K562 (cell line): ENCODE measurements around the gene ST6GAL1. TPM values are rescaled to one million over a fixed set of nuclear protein-coding genes. Genes with fewer than 3 reads are reported as not detected.

Experiments
- ATAC-seq: fragments of 200-7000 bp; cut with Tn5 transposase; 3 replicates; pipeline ENCODE4 v1.9.1; 2020; ENCODE audit warnings: moderate library complexity
- BruUV-seq: library from RNA; stranded (reverse); fragments of 400-500 nt; replicated peaks from 2 replicates; lab custom pipeline; 2021; lab: Mats Ljungman, UMichigan
- CTCF ChIA-PET: fragments of 300-600 bp; formaldehyde crosslinking; extraction: SDS; loops from one replicate; lab custom pipeline; 2021; ENCODE audit warnings: low intra/inter-chr PET ratio; lab: Yijun Ruan, JAX
- POLR2A ChIA-PET: fragments of 300-600, 350-650 bp; sonication (Branson Sonifier 250); formaldehyde crosslinking; extraction: SDS; loops from one replicate; lab custom pipeline; 2021; ENCODE audit warnings: antibody characterized with exemption, inconsistent platforms; lab: Yijun Ruan, JAX
- DNase-seq, 4 experiments: peaks; one replicate each; pipeline versions ENCODE4 v3.0.0 to v3.0.0-alpha.2; 2011 to 2018; ENCODE audit warnings: low spot score in 3 of 4, mixed read lengths in 3 of 4; ENCODE audit errors: extremely low read depth in 1 of 4
- FAIRE-seq: peaks from 2 replicates; lab custom pipeline; 2011; peaks lifted over from hg19 to GRCh38; lab: Jason Lieb, UNC
- H2AFZ ChIP-seq: 2 replicates; pipeline ENCODE4 v1.6.0; 2011; ENCODE audit warnings: low read depth, low read length, control low read depth, inconsistent platforms
- H3K27ac ChIP-seq: fragments of 200-600 bp; 3 replicates; pipeline ENCODE4 v1.8.0; 2011; ENCODE audit warnings: low read depth, mild to moderate bottlenecking, control low read depth, inconsistent platforms, low read length, moderate library complexity, mixed read lengths; ENCODE audit errors: extremely low read depth
- H3K27me3 ChIP-seq, 2 experiments: fragments of 300-600 bp in 1 of 2; 2 replicates in 1 of 2; 3 replicates in 1 of 2; pipeline versions ENCODE4 v1.6.0 to v1.8.0; 2011; ENCODE audit warnings: inconsistent platforms in 2 of 2, low read length in 2 of 2, mild to moderate bottlenecking in 1 of 2, mixed read lengths in 1 of 2, moderate library complexity in 1 of 2; ENCODE audit not compliant: control insufficient read depth in 2 of 2, insufficient read depth in 2 of 2
- H3K36me3 ChIP-seq: fragments of 300-600 bp; 3 replicates; pipeline ENCODE4 v1.8.0; 2011; ENCODE audit warnings: mild to moderate bottlenecking, low read length, inconsistent platforms; ENCODE audit not compliant: control insufficient read depth, insufficient read depth
- H3K4me1 ChIP-seq, 2 experiments: fragments of 200-600 bp in 1 of 2; replicated peaks in 1 of 2; 2 replicates in 1 of 2; 3 replicates in 1 of 2; pipeline versions ENCODE4 v1.5.1 to v1.8.0; 2011; ENCODE audit warnings: inconsistent platforms in 2 of 2, low read length in 2 of 2, mild to moderate bottlenecking in 1 of 2, mixed read lengths in 1 of 2, moderate library complexity in 1 of 2; ENCODE audit not compliant: control insufficient read depth in 2 of 2, insufficient read depth in 2 of 2
- H3K4me2 ChIP-seq: 2 replicates; pipeline ENCODE4 v1.6.1; 2011; ENCODE audit warnings: low read length, control low read depth, inconsistent platforms, mixed read lengths; ENCODE audit not compliant: insufficient read depth
- H3K4me3 ChIP-seq: fragments of 200-600 bp; sonication (generic), shearing (Covaris generic); 2 replicates; pipeline ENCODE4 v1.5.1; 2016; ENCODE audit warnings: control low read depth, inconsistent platforms
- H3K79me2 ChIP-seq: fragments of 200-600 bp; 3 replicates; pipeline ENCODE4 v1.8.0; 2011; ENCODE audit warnings: low read length, inconsistent platforms; ENCODE audit not compliant: control insufficient read depth, insufficient read depth
- H3K9ac ChIP-seq, 2 experiments: 2 replicates each; pipeline versions ENCODE4 v1.6.0 to v1.6.1; 2011; ENCODE audit warnings: low read depth in 2 of 2, low read length in 2 of 2, control low read depth in 1 of 2, inconsistent platforms in 1 of 2, mild to moderate bottlenecking in 1 of 2, mixed read lengths in 1 of 2; ENCODE audit not compliant: insufficient read depth in 1 of 2
- H3K9me1 ChIP-seq: one replicate; pipeline ENCODE4 v1.6.0; 2011; ENCODE audit warnings: inconsistent platforms, mild to moderate bottlenecking, low read length, moderate library complexity; ENCODE audit not compliant: control insufficient read depth, insufficient read depth
- H3K9me3 ChIP-seq: replicated peaks from 2 replicates; pipeline ENCODE4 v1.5.1; 2011; ENCODE audit warnings: low read depth, low read length, inconsistent platforms; ENCODE audit not compliant: control insufficient read depth, insufficient read depth
- H4K20me1 ChIP-seq: replicated peaks from 2 replicates; pipeline ENCODE4 v1.6.1; 2011; ENCODE audit warnings: low read length, inconsistent platforms, mixed read lengths; ENCODE audit not compliant: control insufficient read depth, insufficient read depth
- ATF2 ChIP-seq: sonication (generic); formaldehyde crosslinking; IDR thresholded peaks from 2 replicates; pipeline ENCODE4 v1.8.1; 2022; ENCODE audit warnings: missing genetic modification reagents
- BDP1 ChIP-seq: IDR thresholded peaks from 3 replicates; pipeline ENCODE4 v1.6.1; 2011; ENCODE audit not compliant: insufficient read length, insufficient read depth
- CEBPB ChIP-seq: fragments of 450-650 bp; IDR thresholded peaks from 2 replicates; pipeline ENCODE4 v1.6.1; 2016; ENCODE audit warnings: missing genetic modification characterization, missing compliant biosample characterization
- CLOCK ChIP-seq: fragments of 250-450 bp; sonication (Bioruptor Pico); IDR thresholded peaks from 2 replicates; pipeline ENCODE4 v1.4.0; 2020; ENCODE audit warnings: mild to moderate bottlenecking, moderate library complexity, borderline replicate concordance
- CXXC5 ChIP-seq: fragments of 250-450 bp; sonication (Bioruptor Pico); IDR thresholded peaks from 2 replicates; pipeline ENCODE4 v1.8.0; 2022; ENCODE audit warnings: inconsistent platforms, mild to moderate bottlenecking, moderate library complexity
- ERF ChIP-seq: fragments of 450-650 bp; formaldehyde crosslinking; IDR thresholded peaks from 2 replicates; pipeline ENCODE4 v1.4.0; 2020; ENCODE audit warnings: mild to moderate bottlenecking, mixed read lengths
- FIP1L1 ChIP-seq: fragments of 200-400 bp; formaldehyde crosslinking; IDR thresholded peaks from 2 replicates; pipeline ENCODE4 v1.6.1; 2018; ENCODE audit warnings: mild to moderate bottlenecking, low read depth, low read length; ENCODE audit not compliant: poor library complexity, severe bottlenecking
- GMEB1 ChIP-seq: fragments of 250-450 bp; sonication (Bioruptor Pico); IDR thresholded peaks from 2 replicates; pipeline ENCODE4 v1.4.0; 2020; ENCODE audit warnings: mild to moderate bottlenecking
- GTF2F1 ChIP-seq: IDR thresholded peaks from 2 replicates; pipeline ENCODE4 v1.6.1; 2011; ENCODE audit warnings: low read depth, low read length, improper control_type of control experiment
- MEF2D ChIP-seq: conservative IDR thresholded peaks from 2 replicates; pipeline ENCODE4 v1.6.1; 2016; ENCODE audit warnings: low read depth, missing genetic modification characterization, missing compliant biosample characterization
- SNIP1 ChIP-seq: fragments of 450-650 bp; IDR thresholded peaks from 2 replicates; pipeline ENCODE4 v1.7.1; 2017; ENCODE audit warnings: low read depth, mild to moderate bottlenecking
- TFAP4 ChIP-seq: sonication (generic); formaldehyde crosslinking; IDR thresholded peaks from 2 replicates; pipeline ENCODE4 v1.8.0; 2022; ENCODE audit warnings: missing genetic modification reagents, mild to moderate bottlenecking, moderate library complexity, borderline replicate concordance
- ZNF133 ChIP-seq: fragments of 250-450 bp; sonication (Bioruptor Pico); IDR thresholded peaks from 2 replicates; pipeline ENCODE4 v1.4.0; 2020; ENCODE audit warnings: mild to moderate bottlenecking
- in situ Hi-C: fragments of 300-500 bp; cut with MboI; formaldehyde crosslinking; loops from 4 replicates; pipeline ENCODE4 v1.15.0; 2018; ENCODE audit warnings: inconsistent platforms, mixed read lengths
- intact Hi-C: fragments of 100-400 bp; cut with micrococcal nuclease; formaldehyde crosslinking; loops from 2 replicates; pipeline ENCODE4 v1.14.2; 2022
- polyA plus RNA-seq, 8 experiments: library from polyadenylated mRNA; depleted of rRNA in 4 of 8; stranded (reverse) in 5 of 8; unstranded in 3 of 8; fragments of >200 nt; fragmentation: Nextera tagmentation in 2 of 8; fragmentation: Illumina TruSeq in 1 of 8; extraction: Ambion mirVana in 2 of 8; extraction: Trizol in 1 of 8; gene quantifications; 2 replicates each; pipeline versions ENCODE4 v1.2.1 to v1.2.3, GENCODE V29; 2011 to 2014; ENCODE audit warnings: inconsistent platforms in 1 of 8, missing spikeins in 1 of 8
- total RNA-seq, 7 experiments: library from RNA; depleted of rRNA in 6 of 7; stranded (reverse); fragments of >200 nt in 6 of 7; fragmentation: Illumina TruSeq in 2 of 7; extraction: Trizol in 2 of 7; gene quantifications; 2 replicates each; pipeline versions ENCODE4 v1.2.1 to v1.2.3, GENCODE V29; 2011 to 2021; ENCODE audit warnings: low replicate concordance in 1 of 7

Gene ST6GAL1
- total and polyA plus RNA-seq, 9 of the 15 experiments (the other 6 are each of a cell fraction or from before 2014, with no cell fraction given) = 31.9 to 145 (median 71.0) TPM

- no peak for TF ChIP-seq SNIP1
- TF ChIP-seq GTF2F1 = no peak
- no peak for TF ChIP-seq CLOCK (CRISPR knock-in tag)
- no peak for TF ChIP-seq CXXC5 (CRISPR knock-in tag)
- no peak for TF ChIP-seq ATF2 (CRISPR knock-in tag)
- TF ChIP-seq BDP1 = no peak
These were observed 131.4 kb downstream of the ST6GAL1 start (continued) for GRCh38 chr3:187061748-187062147.

- in situ Hi-C loops = no loop called here
- Histone ChIP-seq H3K27ac (no peak overlapping the region), H3K9me1 (no peaks in the 10 kb centered on the region), H3K4me2 (no peak overlapping the region), H3K27me3 (no peaks in the 10 kb centered on the region), H3K79me2 (no peaks in the 10 kb centered on the region; the same call in 2 of the 3 replicates), H3K36me3 (peaks cover 86% of the 10 kb centered on the region), H4K20me1 (no peaks in the 10 kb centered on the region), H2AFZ (no peak overlapping the region), H3K9me3 (0 out of 2 replicates have a peak, but pooled peaks cover 3% of the 10 kb centered on the region), H3K4me1 (no peaks in the 10 kb centered on the region)
- no peak for DNase-seq
- POLR2A ChIA-PET = no interaction called here
- no TSS peak for BruUV-seq
- intact Hi-C loops = no loop called here
- CTCF ChIA-PET = interaction anchor here (0.6 kb wide), 1 partner anchor 213 kb away, joined by 3 read pairs; no protein-coding TSS in a partner anchor
- TF ChIP-seq GMEB1 (no peak), MEF2D (no peak), TFAP4 (CRISPR knock-in tag) (no peak), FIP1L1 (no peak), ERF (CRISPR knock-in tag) (no peak), ZNF133 (CRISPR knock-in tag) (no peak), CEBPB (tag) (peak; percentile 24; the same call in 1 of the 2 replicates)
- TF ChIP-seq, all 486 proteins: peak for 1
- H3K9ac ChIP-seq = no peak overlapping the region
- ATAC-seq (no peak), FAIRE-seq (no peak)
- no peak overlapping the region for H3K4me3 ChIP-seq
These were observed 132.3 kb downstream of the ST6GAL1 start for GRCh38 chr3:187062526-187063177.
